GM23248 (cell line): ENCODE data around the gene PKIG. TPM values are rescaled to one million over a fixed set of nuclear protein-coding genes. Genes with fewer than 3 reads are reported as not detected.

Experiments used
- DNase-seq: peaks from one replicate; pipeline ENCODE4 v3.0.0-alpha.2; 2015
- H2AFZ ChIP-seq: fragments of 200-600 bp; sonication (generic); 2 replicates; pipeline ENCODE4 v1.6.1; 2016; ENCODE audit warnings: antibody characterized with exemption
- H3F3A ChIP-seq: fragments of 200-600 bp; sonication (generic); 2 replicates; pipeline ENCODE4 v1.6.1; 2016; ENCODE audit warnings: mild to moderate bottlenecking, antibody characterized with exemption, mixed run types; ENCODE audit not compliant: insufficient read depth
- H3K27ac ChIP-seq: fragments of 200-600 bp; sonication (generic); 2 replicates; pipeline ENCODE4 v1.5.1; 2016; ENCODE audit warnings: mild to moderate bottlenecking
- H3K27me3 ChIP-seq: fragments of 200-600 bp; sonication (generic); replicated peaks from 2 replicates; pipeline ENCODE4 v1.6.1; 2016; ENCODE audit warnings: mild to moderate bottlenecking; ENCODE audit not compliant: insufficient read depth
- H3K36me3 ChIP-seq: fragments of 200-600 bp; sonication (generic); 2 replicates; pipeline ENCODE4 v1.6.1; 2016; ENCODE audit warnings: low read depth, mild to moderate bottlenecking
- H3K4me1 ChIP-seq: fragments of 200-600 bp; sonication (generic); 2 replicates; pipeline ENCODE4 v1.6.1; 2016; ENCODE audit warnings: mild to moderate bottlenecking; ENCODE audit not compliant: insufficient read depth
- H3K4me2 ChIP-seq: fragments of 200-600 bp; sonication (generic); one replicate; pipeline ENCODE4 v1.6.1; 2016; ENCODE audit warnings: mild to moderate bottlenecking; ENCODE audit not compliant: unreplicated experiment
- H3K4me3 ChIP-seq: fragments of 200-600 bp; sonication (generic); 2 replicates; pipeline ENCODE4 v1.5.1; 2016; ENCODE audit warnings: mild to moderate bottlenecking
- H3K79me2 ChIP-seq: fragments of 200-600 bp; sonication (generic); 2 replicates; pipeline ENCODE4 v1.6.1; 2016; ENCODE audit warnings: mild to moderate bottlenecking; ENCODE audit not compliant: insufficient read depth
- H3K9ac ChIP-seq: fragments of 200-600 bp; sonication (generic); 2 replicates; pipeline ENCODE4 v1.6.1; 2016; ENCODE audit warnings: mild to moderate bottlenecking
- H3K9me2 ChIP-seq: fragments of 200-600 bp; sonication (generic); 2 replicates; pipeline ENCODE4 v1.6.1; 2016; ENCODE audit warnings: mixed run types, mild to moderate bottlenecking, moderate library complexity; ENCODE audit not compliant: insufficient read depth
- H3K9me3 ChIP-seq: fragments of 200-600 bp; sonication (generic); one replicate; pipeline ENCODE4 v1.6.1; 2017; ENCODE audit warnings: low read depth
- H4K20me1 ChIP-seq: fragments of 200-600 bp; sonication (generic); 2 replicates; pipeline ENCODE4 v1.6.0; 2016; ENCODE audit not compliant: insufficient read depth
- EZH2 ChIP-seq: fragments of 200-600 bp; sonication (generic); IDR thresholded peaks from 2 replicates; pipeline ENCODE4 v1.6.1; 2018; ENCODE audit warnings: antibody characterized with exemption, mild to moderate bottlenecking; ENCODE audit not compliant: insufficient read depth, poor library complexity, severe bottlenecking
- EZH2phosphoT487 ChIP-seq: fragments of 200-600 bp; sonication (generic); IDR thresholded peaks from 2 replicates; pipeline ENCODE4 v1.6.1; 2018; ENCODE audit warnings: antibody characterized with exemption, moderate library complexity, mild to moderate bottlenecking, low read depth; ENCODE audit not compliant: insufficient read depth
- WGBS, 2 experiments: methylation state at CpG; one replicate each; pipeline ENCODE4 v1.1.6; 2015 to 2017; ENCODE audit warnings: low lambda C conversion rate in 2 of 2, low coverage in 1 of 2; ENCODE audit errors: missing lambda C conversion rate in 2 of 2; 5-methylcytosine and 5-hydroxymethylcytosine counted together
- in situ Hi-C: fragments of 300-500 bp; cut with MboI; formaldehyde crosslinking; loops from 2 replicates; pipeline ENCODE4 v1.15.0; 2020
- polyA plus RNA-seq: library from polyadenylated mRNA; unstranded; fragments of >200 nt; fragmentation: Nextera tagmentation; extraction: Ambion mirVana; gene quantifications from 2 replicates; pipeline ENCODE4 v1.2.1, GENCODE V29; 2016
- total RNA-seq: library from RNA; depleted of rRNA; stranded (reverse); fragments of >200 nt; shearing (Covaris generic); gene quantifications from 2 replicates; pipeline ENCODE4 v1.2.3, GENCODE V29; 2014

Gene PKIG
- total and polyA plus RNA-seq, 2 experiments from 2014 or later: 46.0 to 83.7 TPM

- Histone ChIP-seq H3K9me2 (no peaks in the 10 kb centered on the region), H3K36me3 (no peaks in the 10 kb centered on the region; the same call in 1 of the 2 replicates), H3F3A (no peaks in the 10 kb centered on the region), H3K4me3 (no peak overlapping the region), H3K9me3 (no peaks in the 10 kb centered on the region), H3K4me1 (no peaks in the 10 kb centered on the region), H4K20me1 (no peaks in the 10 kb centered on the region), H3K9ac (no peak overlapping the region), H3K27me3 (no peaks in the 10 kb centered on the region), H2AFZ (no peak overlapping the region), H3K4me2 (no peak overlapping the region), H3K27ac (no peak overlapping the region), H3K79me2 (no peaks in the 10 kb centered on the region)
- WGBS, 2 experiments: 96 to 98% methylated on average over 8 of the region's 8 CpGs
- TF ChIP-seq EZH2phosphoT487 (no peak), EZH2 (no peak)
- in situ Hi-C loops: loop anchor here (10.0 to 25.0 kb wide), 2 partner anchors 237 to 410 kb away; partner anchors contain the start of gene OSER1
- DNase-seq: no peak
Observed at GRCh38 chr20:44621939-44622338, 39.6 kb downstream of the PKIG start.

GRCh38 chr20:44622501-44623270 is 40.3 kb downstream of the PKIG start:
- no peaks in the 10 kb centered on the region for H3K9me2 ChIP-seq
- H3K9me3 ChIP-seq: no peaks in the 10 kb centered on the region
- WGBS, 2 experiments: 93 to 96% methylated on average over 19 of the region's 19 CpGs
- no peak for DNase-seq
- in situ Hi-C loops: loop anchor here (10.0 to 25.0 kb wide), 2 partner anchors 238 to 410 kb away; partner anchors contain the start of gene OSER1
- no peaks in the 10 kb centered on the region for H3F3A ChIP-seq
- no peaks in the 10 kb centered on the region for H3K27me3 ChIP-seq
- H3K9ac ChIP-seq: no peak overlapping the region
- H3K27ac ChIP-seq: no peak overlapping the region
- no peaks in the 10 kb centered on the region for H4K20me1 ChIP-seq
- TF ChIP-seq EZH2: no peak
- no peak for TF ChIP-seq EZH2phosphoT487
- H3K36me3 ChIP-seq: no peaks in the 10 kb centered on the region; the same call in 1 of the 2 replicates
- H2AFZ ChIP-seq: no peak overlapping the region
- no peak overlapping the region for H3K4me2 ChIP-seq
- no peak overlapping the region for H3K4me3 ChIP-seq
- no peaks in the 10 kb centered on the region for H3K79me2 ChIP-seq
- H3K4me1 ChIP-seq: no peaks in the 10 kb centered on the region

DNA sequence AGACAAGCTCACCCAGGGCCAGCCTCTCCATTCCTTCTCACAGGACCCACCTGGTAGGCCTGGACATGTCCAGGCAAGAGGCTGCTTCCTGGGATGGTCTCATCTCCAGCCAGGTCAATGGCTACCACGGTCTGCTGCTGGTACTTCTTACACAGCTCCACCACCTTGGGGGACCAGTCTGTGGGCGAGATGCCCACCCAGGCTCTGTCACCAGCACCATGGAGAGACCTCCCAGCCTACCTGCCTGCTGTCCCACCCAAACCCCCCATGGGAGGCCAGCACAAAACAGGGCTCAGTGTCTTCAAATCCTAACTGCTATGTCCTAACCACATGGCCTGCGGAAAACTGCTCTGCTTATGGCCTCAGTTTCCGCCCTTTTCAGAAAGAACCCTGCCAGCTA is 41.8 kb downstream of the PKIG start:
- H3K9ac ChIP-seq: no peak overlapping the region
- no peaks in the 10 kb centered on the region for H3F3A ChIP-seq
- H3K36me3 ChIP-seq: no peaks in the 10 kb centered on the region
- no peaks in the 10 kb centered on the region for H3K9me3 ChIP-seq
- no peak overlapping the region for H3K4me3 ChIP-seq
- WGBS, 2 experiments: 85 to 92% methylated on average over 4 of the region's 4 CpGs
- H3K4me2 ChIP-seq: no peak overlapping the region
- DNase-seq: no peak
- no peaks in the 10 kb centered on the region for H4K20me1 ChIP-seq
- no peaks in the 10 kb centered on the region for H3K4me1 ChIP-seq
- TF ChIP-seq EZH2phosphoT487 (no peak), EZH2 (no peak)
- no peak overlapping the region for H2AFZ ChIP-seq
- no peaks in the 10 kb centered on the region for H3K9me2 ChIP-seq
- no peaks in the 10 kb centered on the region for H3K79me2 ChIP-seq
- H3K27ac ChIP-seq: no peak overlapping the region
- in situ Hi-C loops: loop anchor here (10.0 to 25.0 kb wide), 2 partner anchors 239 to 412 kb away; partner anchors contain the start of gene OSER1
- H3K27me3 ChIP-seq: no peaks in the 10 kb centered on the region

- Histone ChIP-seq H3K4me1 (no peaks in the 10 kb centered on the region), H3K9me3 (no peaks in the 10 kb centered on the region), H3K79me2 (no peaks in the 10 kb centered on the region), H2AFZ (no peak overlapping the region), H3K27me3 (no peaks in the 10 kb centered on the region), H3K9me2 (no peaks in the 10 kb centered on the region), H3F3A (no peaks in the 10 kb centered on the region), H3K4me3 (no peak overlapping the region), H4K20me1 (no peaks in the 10 kb centered on the region), H3K9ac (no peak overlapping the region), H3K4me2 (no peak overlapping the region), H3K27ac (no peak overlapping the region), H3K36me3 (no peaks in the 10 kb centered on the region)
- in situ Hi-C loops: loop anchor here (10.0 to 25.0 kb wide), 2 partner anchors 240 to 413 kb away; partner anchors contain the start of gene OSER1
- WGBS, 2 experiments: 82 to 85% methylated on average over 6 of the region's 6 CpGs
- no peak for TF ChIP-seq EZH2phosphoT487
- TF ChIP-seq EZH2: no peak
- no peak for DNase-seq
Observed at GRCh38 chr20:44624743-44625271, 42.4 kb downstream of the PKIG start.
